Liver (tissue), 9 donors: ENCODE data around the gene PCNX3. TPM values are rescaled to one million over a fixed set of nuclear protein-coding genes. Genes with fewer than 3 reads are reported as not detected.

Experiments
- DNase-seq: peaks from one replicate; pipeline ENCODE4 v3.0.0-alpha.2; 2017; ENCODE audit warnings: low spot score
- H3K27ac ChIP-seq, 2 donors: one replicate each; pipeline ENCODE4 v1.7.0; 2013; ENCODE audit warnings: inconsistent platforms in 2 of 2, low read length in 2 of 2, control low read depth in 1 of 2, low read depth in 1 of 2, mild to moderate bottlenecking in 1 of 2
- H3K27me3 ChIP-seq, 4 donors: one replicate each; pipeline versions ENCODE4 v1.6.1 to v1.7.0; 2013; ENCODE audit warnings: low read length in 3 of 4, inconsistent platforms in 1 of 4, mild to moderate bottlenecking in 1 of 4, moderate library complexity in 1 of 4; ENCODE audit not compliant: control insufficient read depth in 4 of 4, insufficient read depth in 4 of 4
- H3K36me3 ChIP-seq, 4 donors: one replicate each; pipeline versions ENCODE4 v1.6.1 to v1.7.0; 2013; ENCODE audit warnings: low read length in 3 of 4, mild to moderate bottlenecking in 3 of 4, low read depth in 1 of 4, moderate library complexity in 1 of 4; ENCODE audit not compliant: control insufficient read depth in 4 of 4, insufficient read depth in 3 of 4
- H3K4me1 ChIP-seq, 4 donors: one replicate each; pipeline versions ENCODE4 v1.6.1 to v1.7.0; 2013; ENCODE audit warnings: low read length in 3 of 4, mild to moderate bottlenecking in 3 of 4, moderate library complexity in 1 of 4; ENCODE audit not compliant: control insufficient read depth in 4 of 4, insufficient read depth in 4 of 4
- H3K4me3 ChIP-seq, 3 donors: one replicate each; pipeline versions ENCODE4 v1.6.1 to v1.7.0; 2013; ENCODE audit warnings: low read length in 3 of 3, control low read depth in 1 of 3, low read depth in 1 of 3, mild to moderate bottlenecking in 1 of 3
- H3K9ac ChIP-seq, 2 donors: one replicate each; pipeline ENCODE4 v1.7.0; 2013; ENCODE audit warnings: low read length in 2 of 2, mild to moderate bottlenecking in 2 of 2, moderate library complexity in 2 of 2, control low read depth in 1 of 2, low read depth in 1 of 2
- H3K9me3 ChIP-seq, 4 donors: one replicate each; pipeline versions ENCODE4 v1.6.1 to v1.7.0; 2013; ENCODE audit warnings: low read length in 3 of 4; ENCODE audit not compliant: control insufficient read depth in 4 of 4
- CTCF ChIP-seq: fragments of 150-350 bp; IDR thresholded peaks from 2 replicates; pipeline ENCODE4 v1.5.1; 2017; ENCODE audit warnings: improper control_type of control experiment, low read depth, low read length; ENCODE audit not compliant: missing input control
- EGR1 ChIP-seq, 2 donors: IDR thresholded peaks; 2 replicates each; pipeline ENCODE4 v1.6.1; 2016 to 2018; ENCODE audit warnings: antibody characterized with exemption in 2 of 2, low read depth in 2 of 2
- FOXA1 ChIP-seq: IDR thresholded peaks from 2 replicates; pipeline ENCODE4 v1.6.1; 2016; ENCODE audit warnings: antibody characterized with exemption
- FOXA2 ChIP-seq: IDR thresholded peaks from 2 replicates; pipeline ENCODE4 v1.6.1; 2016; ENCODE audit warnings: antibody characterized with exemption
- GABPA ChIP-seq, 2 donors: IDR thresholded peaks in 1 of 2; conservative IDR thresholded peaks in 1 of 2; 2 replicates each; pipeline ENCODE4 v1.6.1; 2016; ENCODE audit warnings: antibody characterized with exemption in 2 of 2, mild to moderate bottlenecking in 1 of 2, moderate library complexity in 1 of 2
- HNF4A ChIP-seq, 2 donors: conservative IDR thresholded peaks; 2 replicates each; pipeline ENCODE4 v1.6.1; 2016; ENCODE audit warnings: antibody characterized with exemption in 2 of 2, mild to moderate bottlenecking in 2 of 2
- HNF4G ChIP-seq: IDR thresholded peaks from 2 replicates; pipeline ENCODE4 v1.6.1; 2016; ENCODE audit warnings: antibody characterized with exemption
- JUND ChIP-seq, 2 donors: IDR thresholded peaks; 2 replicates each; pipeline ENCODE4 v1.6.1; 2016; ENCODE audit warnings: antibody characterized with exemption in 2 of 2
- NR2F2 ChIP-seq: IDR thresholded peaks from 2 replicates; pipeline ENCODE4 v1.6.1; 2016; ENCODE audit warnings: antibody characterized with exemption
- RAD21 ChIP-seq, 2 donors: IDR thresholded peaks; 2 replicates each; pipeline ENCODE4 v1.6.1; 2016; ENCODE audit warnings: antibody characterized with exemption in 2 of 2, mild to moderate bottlenecking in 2 of 2
- RXRA ChIP-seq, 2 donors: IDR thresholded peaks; 2 replicates each; pipeline ENCODE4 v1.6.1; 2017 to 2018; ENCODE audit warnings: antibody characterized with exemption in 2 of 2, mild to moderate bottlenecking in 1 of 2
- SP1 ChIP-seq: IDR thresholded peaks from 2 replicates; pipeline ENCODE4 v1.6.1; 2018; ENCODE audit warnings: antibody characterized with exemption, mild to moderate bottlenecking
- TAF1 ChIP-seq: conservative IDR thresholded peaks from 2 replicates; pipeline ENCODE4 v1.6.1; 2016; ENCODE audit warnings: antibody characterized with exemption, mild to moderate bottlenecking
- YY1 ChIP-seq: IDR thresholded peaks from 2 replicates; pipeline ENCODE4 v1.6.1; 2016; ENCODE audit warnings: antibody characterized with exemption, mild to moderate bottlenecking
- ZBTB33 ChIP-seq: IDR thresholded peaks from 2 replicates; pipeline ENCODE4 v1.6.1; 2016; ENCODE audit warnings: antibody characterized with exemption
- WGBS: extraction: QIAGEN DNeasy Blood & Tissue Kit; methylation state at CpG from one replicate; pipeline ENCODE4 v1.1.7; 2013; 5-methylcytosine and 5-hydroxymethylcytosine counted together
- polyA plus RNA-seq, 2 donors: library from polyadenylated mRNA; stranded (reverse) in 1 of 2; unstranded in 1 of 2; fragments of 200-250 nt in 1 of 2; fragments of >200 nt in 1 of 2; fragmentation: Nextera tagmentation in 1 of 2; extraction: Ambion mirVana in 1 of 2; gene quantifications; one replicate each; pipeline versions ENCODE4 v1.2.1 to v1.2.3, GENCODE V29; 2013 to 2015
- total RNA-seq, 2 donors: library from RNA; depleted of rRNA; stranded (reverse); fragments of >200 nt; gene quantifications; one replicate each; pipeline ENCODE4 v1.2.3, GENCODE V29; 2014
- TF ChIP-seq, protein P1 (sequence below): IDR thresholded peaks from 2 replicates; pipeline ENCODE4 v1.6.1; 2016; ENCODE audit warnings: antibody characterized with exemption
- TF ChIP-seq, protein P2 (sequence below): IDR thresholded peaks from 2 replicates; pipeline ENCODE4 v1.6.1; 2016; ENCODE audit warnings: antibody characterized with exemption
- TF ChIP-seq, protein P3 (sequence below): IDR thresholded peaks from 2 replicates; pipeline ENCODE4 v1.6.1; 2016; ENCODE audit warnings: antibody characterized with exemption, mild to moderate bottlenecking
- donor health status: healthy.
- donor health status: healthy.
- donor health status: healthy.
- donor health status: healthy.
- donor health status: healthy.

PCNX3 gene
- total and polyA plus RNA-seq, 4 donors = 4.7 to 13.4 (median 12.1) TPM

- Histone ChIP-seq H3K27ac (no peak overlapping the region), H3K4me1 (peaks cover 5 to 13% (median 11%) of the 10 kb centered on the region in 4 donors), H3K4me3 (no peak overlapping the region), H3K9ac (no peak overlapping the region), H3K27me3 (no peaks in the 10 kb centered on the region), H3K9me3 (no peaks in the 10 kb centered on the region), H3K36me3 (peaks cover 16 to 58% (median 18%) of the 10 kb centered on the region in 4 donors)
- 98% methylated on average over 14 of the region's 14 CpGs for WGBS
- no peak for DNase-seq
- TF ChIP-seq FOXA1 = no peak
- TF ChIP-seq, protein P1, sequence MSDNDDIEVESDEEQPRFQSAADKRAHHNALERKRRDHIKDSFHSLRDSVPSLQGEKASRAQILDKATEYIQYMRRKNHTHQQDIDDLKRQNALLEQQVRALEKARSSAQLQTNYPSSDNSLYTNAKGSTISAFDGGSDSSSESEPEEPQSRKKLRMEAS = no peak
- TF ChIP-seq HNF4A (conservative IDR thresholded peaks at IDR 0.05) = no peak
- TF ChIP-seq, protein P2, sequence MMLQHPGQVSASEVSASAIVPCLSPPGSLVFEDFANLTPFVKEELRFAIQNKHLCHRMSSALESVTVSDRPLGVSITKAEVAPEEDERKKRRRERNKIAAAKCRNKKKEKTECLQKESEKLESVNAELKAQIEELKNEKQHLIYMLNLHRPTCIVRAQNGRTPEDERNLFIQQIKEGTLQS = no peak
- no peak for TF ChIP-seq RXRA (IDR thresholded peaks at IDR 0.05)
- TF ChIP-seq FOXA2 = no peak
- TF ChIP-seq, protein P3, sequence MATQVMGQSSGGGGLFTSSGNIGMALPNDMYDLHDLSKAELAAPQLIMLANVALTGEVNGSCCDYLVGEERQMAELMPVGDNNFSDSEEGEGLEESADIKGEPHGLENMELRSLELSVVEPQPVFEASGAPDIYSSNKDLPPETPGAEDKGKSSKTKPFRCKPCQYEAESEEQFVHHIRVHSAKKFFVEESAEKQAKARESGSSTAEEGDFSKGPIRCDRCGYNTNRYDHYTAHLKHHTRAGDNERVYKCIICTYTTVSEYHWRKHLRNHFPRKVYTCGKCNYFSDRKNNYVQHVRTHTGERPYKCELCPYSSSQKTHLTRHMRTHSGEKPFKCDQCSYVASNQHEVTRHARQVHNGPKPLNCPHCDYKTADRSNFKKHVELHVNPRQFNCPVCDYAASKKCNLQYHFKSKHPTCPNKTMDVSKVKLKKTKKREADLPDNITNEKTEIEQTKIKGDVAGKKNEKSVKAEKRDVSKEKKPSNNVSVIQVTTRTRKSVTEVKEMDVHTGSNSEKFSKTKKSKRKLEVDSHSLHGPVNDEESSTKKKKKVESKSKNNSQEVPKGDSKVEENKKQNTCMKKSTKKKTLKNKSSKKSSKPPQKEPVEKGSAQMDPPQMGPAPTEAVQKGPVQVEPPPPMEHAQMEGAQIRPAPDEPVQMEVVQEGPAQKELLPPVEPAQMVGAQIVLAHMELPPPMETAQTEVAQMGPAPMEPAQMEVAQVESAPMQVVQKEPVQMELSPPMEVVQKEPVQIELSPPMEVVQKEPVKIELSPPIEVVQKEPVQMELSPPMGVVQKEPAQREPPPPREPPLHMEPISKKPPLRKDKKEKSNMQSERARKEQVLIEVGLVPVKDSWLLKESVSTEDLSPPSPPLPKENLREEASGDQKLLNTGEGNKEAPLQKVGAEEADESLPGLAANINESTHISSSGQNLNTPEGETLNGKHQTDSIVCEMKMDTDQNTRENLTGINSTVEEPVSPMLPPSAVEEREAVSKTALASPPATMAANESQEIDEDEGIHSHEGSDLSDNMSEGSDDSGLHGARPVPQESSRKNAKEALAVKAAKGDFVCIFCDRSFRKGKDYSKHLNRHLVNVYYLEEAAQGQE = no peak
- TF ChIP-seq RAD21 (IDR thresholded peaks at IDR 0.05) = no peak
- no peak for TF ChIP-seq CTCF
- no peak for TF ChIP-seq EGR1 (IDR thresholded peaks at IDR 0.05; ENCODE audit: low read depth in 2 of 2)
- TF ChIP-seq GABPA (IDR thresholded peaks at IDR 0.05 in 1 of 2, conservative IDR thresholded peaks at IDR 0.05 in 1 of 2) = no peak
- TF ChIP-seq JUND (IDR thresholded peaks at IDR 0.05) = no peak
- TF ChIP-seq NR2F2 = no peak
- TF ChIP-seq TAF1 = no peak
- no peak for TF ChIP-seq HNF4G
- TF ChIP-seq ZBTB33 = no peak
- TF ChIP-seq YY1 = no peak
- no peak for TF ChIP-seq SP1
Observed at GRCh38 chr11:65621460-65621859, 5.9 kb downstream of the PCNX3 start.
